D721Med (cell line): ENCODE measurements around the gene NT5DC1.

Source experiments
- DNase-seq: peaks from one replicate; pipeline ENCODE4 v3.0.0; 2011; ENCODE audit warnings: low spot score; ENCODE audit not compliant: insufficient read length
- FAIRE-seq: peaks from 2 replicates; lab custom pipeline; 2011; peaks lifted over from hg19 to GRCh38; lab: Jason Lieb, UNC
- TF ChIP-seq, protein P1 (sequence below): IDR thresholded peaks from 2 replicates; pipeline ENCODE4 v1.5.1; 2012; ENCODE audit warnings: mild to moderate bottlenecking, control low read depth; ENCODE audit not compliant: insufficient read depth; ENCODE audit errors: missing control alignments

Gene NT5DC1

GRCh38 chr6:116192786-116193185 is 92.1 kb downstream of the NT5DC1 start:
- TF ChIP-seq, protein P1, sequence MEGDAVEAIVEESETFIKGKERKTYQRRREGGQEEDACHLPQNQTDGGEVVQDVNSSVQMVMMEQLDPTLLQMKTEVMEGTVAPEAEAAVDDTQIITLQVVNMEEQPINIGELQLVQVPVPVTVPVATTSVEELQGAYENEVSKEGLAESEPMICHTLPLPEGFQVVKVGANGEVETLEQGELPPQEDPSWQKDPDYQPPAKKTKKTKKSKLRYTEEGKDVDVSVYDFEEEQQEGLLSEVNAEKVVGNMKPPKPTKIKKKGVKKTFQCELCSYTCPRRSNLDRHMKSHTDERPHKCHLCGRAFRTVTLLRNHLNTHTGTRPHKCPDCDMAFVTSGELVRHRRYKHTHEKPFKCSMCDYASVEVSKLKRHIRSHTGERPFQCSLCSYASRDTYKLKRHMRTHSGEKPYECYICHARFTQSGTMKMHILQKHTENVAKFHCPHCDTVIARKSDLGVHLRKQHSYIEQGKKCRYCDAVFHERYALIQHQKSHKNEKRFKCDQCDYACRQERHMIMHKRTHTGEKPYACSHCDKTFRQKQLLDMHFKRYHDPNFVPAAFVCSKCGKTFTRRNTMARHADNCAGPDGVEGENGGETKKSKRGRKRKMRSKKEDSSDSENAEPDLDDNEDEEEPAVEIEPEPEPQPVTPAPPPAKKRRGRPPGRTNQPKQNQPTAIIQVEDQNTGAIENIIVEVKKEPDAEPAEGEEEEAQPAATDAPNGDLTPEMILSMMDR, result no peak
- FAIRE-seq (no peak), DNase-seq (no peak)

GRCh38 chr6:116196841-116197240 is 96.2 kb downstream of the NT5DC1 start:
- FAIRE-seq, result no peak
- DNase-seq, result no peak
- TF ChIP-seq, protein P1, result no peak

DNA sequence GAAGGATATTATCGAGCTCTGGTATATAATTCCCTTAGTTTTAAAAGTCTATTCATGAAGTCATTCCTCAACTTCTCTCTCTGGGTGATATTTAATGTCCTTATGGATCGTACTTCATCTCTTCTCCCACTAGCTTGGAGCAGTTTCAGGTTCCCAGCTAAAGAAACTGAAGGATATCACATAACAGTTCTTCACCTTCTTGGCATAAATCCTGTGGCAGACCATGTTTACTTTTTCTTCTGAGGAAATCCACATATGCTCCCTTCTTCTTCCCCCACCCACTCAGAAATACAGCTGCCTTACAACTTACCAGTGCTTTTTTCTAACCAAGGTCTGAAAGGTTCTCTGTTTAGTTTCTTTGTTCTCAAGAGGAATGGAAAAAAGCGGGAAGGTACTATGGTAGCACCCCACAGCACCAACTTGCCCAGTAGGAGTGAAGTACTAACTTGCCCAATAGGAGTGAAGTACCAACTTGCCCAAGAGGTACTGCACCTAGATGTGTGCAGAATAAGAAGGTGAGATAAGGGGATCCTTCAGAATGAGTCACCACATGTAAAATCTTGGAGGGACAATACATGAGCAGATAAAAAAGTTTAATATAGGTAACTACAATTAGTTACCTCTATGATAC is 100.1 kb downstream of the NT5DC1 start:
- no peak for FAIRE-seq
- DNase-seq, result no peak
- TF ChIP-seq, protein P1, result no peak

GRCh38 chr6:116201538-116201937 is 100.9 kb downstream of the NT5DC1 start:
- TF ChIP-seq, protein P1, result no peak
- DNase-seq, result no peak
- FAIRE-seq, result no peak

DNA sequence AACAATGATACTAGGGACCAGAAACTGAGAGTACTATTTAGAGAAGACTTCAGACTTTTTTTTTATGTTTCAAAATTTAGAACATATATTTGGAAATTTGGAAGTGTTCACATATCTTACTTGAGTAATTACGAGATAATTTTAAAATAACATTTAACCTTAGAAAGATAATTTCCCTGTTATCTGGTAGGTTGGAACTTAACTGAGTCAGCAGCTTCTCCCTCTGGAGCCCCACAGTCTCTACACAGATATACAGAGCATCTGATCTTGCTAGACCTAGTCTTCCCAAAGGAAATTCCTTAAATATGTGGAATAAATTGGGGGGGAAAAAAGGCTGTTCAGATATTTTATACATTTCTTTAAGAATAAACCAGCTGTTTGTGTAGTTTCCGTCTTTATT is 104.6 kb downstream of the NT5DC1 start:
- DNase-seq (no peak), FAIRE-seq (no peak)
- TF ChIP-seq, protein P1, result no peak

DNA sequence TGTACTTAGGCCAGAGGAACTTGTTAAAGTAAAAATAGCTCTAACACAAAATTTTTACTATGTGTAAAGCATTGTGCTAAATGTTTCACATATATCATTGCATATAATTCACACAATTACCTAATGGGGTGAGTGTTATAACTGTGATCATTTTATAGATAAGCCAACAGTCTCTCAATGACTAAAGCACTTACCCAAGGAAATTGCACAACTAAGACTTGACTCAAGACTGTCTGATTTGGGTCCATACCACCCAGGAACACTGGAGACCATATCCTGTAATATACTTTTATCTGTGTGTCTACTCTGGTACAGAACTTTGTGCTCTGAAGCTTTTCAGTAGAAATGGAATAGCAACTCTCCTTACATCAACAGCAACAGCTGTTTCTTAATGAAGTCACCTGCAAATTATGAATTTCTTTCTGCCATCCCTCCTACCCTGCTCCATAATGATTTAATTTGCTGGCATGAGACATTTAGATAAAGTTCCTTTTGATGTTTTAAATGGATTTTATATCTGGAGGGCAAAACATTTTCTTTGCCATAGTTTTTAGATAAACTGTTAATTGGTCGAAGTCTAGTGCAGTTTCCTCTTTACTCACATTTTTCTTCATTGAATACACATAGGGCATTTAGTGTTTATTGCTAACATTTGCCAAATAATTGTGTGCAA is 105.7 kb downstream of the NT5DC1 start:
- DNase-seq (no peak), FAIRE-seq (no peak)
- TF ChIP-seq, protein P1, result no peak
